Tibial artery (tissue), 4 donors: ENCODE data around the gene GRB10.

Source experiments
- DNase-seq, 2 donors: peaks; one replicate each; pipeline ENCODE4 v3.0.0-alpha.2; 2019
- H3K27ac ChIP-seq, 2 donors: fragments of 200-600 bp; sonication (generic) in 1 of 2; 1 replicate in 1 of 2; 2 replicates in 1 of 2; pipeline ENCODE4 v1.5.1; 2018 to 2019; ENCODE audit warnings: mild to moderate bottlenecking in 1 of 2
- H3K27me3 ChIP-seq, 2 donors: fragments of 200-600 bp; sonication (generic) in 1 of 2; one replicate each; pipeline versions ENCODE4 v1.5.1 to v1.6.0; 2016 to 2019
- H3K36me3 ChIP-seq, 3 donors: fragments of 200-600 bp; sonication (generic) in 2 of 3; one replicate each; pipeline ENCODE4 v1.5.1; 2016 to 2019; ENCODE audit warnings: mild to moderate bottlenecking in 2 of 3
- H3K4me1 ChIP-seq, 4 donors: fragments of 200-600 bp; sonication (generic) in 2 of 4; 1 replicate in 3 of 4; 2 replicates in 1 of 4; pipeline ENCODE4 v1.5.1; 2016 to 2019
- H3K4me3 ChIP-seq, 2 donors: fragments of 200-600 bp; sonication (generic) in 1 of 2; 1 replicate in 1 of 2; 2 replicates in 1 of 2; pipeline ENCODE4 v1.5.1; 2018 to 2019; ENCODE audit warnings: mild to moderate bottlenecking in 2 of 2
- H3K9me3 ChIP-seq, 3 donors: fragments of 200-600 bp; sonication (generic) in 1 of 3; one replicate each; pipeline ENCODE4 v1.5.1; 2016 to 2019
- intact Hi-C: fragments of 100-400 bp; cut with DNase I; formaldehyde crosslinking; loops from one replicate; pipeline ENCODE4 v1.15.0; 2023; ENCODE audit warnings: low total_unique reads
- TF ChIP-seq, protein P1 (sequence below), 2 experiments: fragments of 200-600 bp in 1 of 2; fragments of 450-650 bp in 1 of 2; IDR thresholded peaks; one replicate each; pipeline ENCODE4 v1.5.1; 2017 to 2019; ENCODE audit warnings: antibody characterized with exemption in 2 of 2, mild to moderate bottlenecking in 1 of 2, moderate library complexity in 1 of 2

GRB10 gene

GRCh38 chr7:50801907-50802306 is 19.2 kb upstream of the GRB10 start:
- intact Hi-C loops = no loop called here
- TF ChIP-seq, protein P1, sequence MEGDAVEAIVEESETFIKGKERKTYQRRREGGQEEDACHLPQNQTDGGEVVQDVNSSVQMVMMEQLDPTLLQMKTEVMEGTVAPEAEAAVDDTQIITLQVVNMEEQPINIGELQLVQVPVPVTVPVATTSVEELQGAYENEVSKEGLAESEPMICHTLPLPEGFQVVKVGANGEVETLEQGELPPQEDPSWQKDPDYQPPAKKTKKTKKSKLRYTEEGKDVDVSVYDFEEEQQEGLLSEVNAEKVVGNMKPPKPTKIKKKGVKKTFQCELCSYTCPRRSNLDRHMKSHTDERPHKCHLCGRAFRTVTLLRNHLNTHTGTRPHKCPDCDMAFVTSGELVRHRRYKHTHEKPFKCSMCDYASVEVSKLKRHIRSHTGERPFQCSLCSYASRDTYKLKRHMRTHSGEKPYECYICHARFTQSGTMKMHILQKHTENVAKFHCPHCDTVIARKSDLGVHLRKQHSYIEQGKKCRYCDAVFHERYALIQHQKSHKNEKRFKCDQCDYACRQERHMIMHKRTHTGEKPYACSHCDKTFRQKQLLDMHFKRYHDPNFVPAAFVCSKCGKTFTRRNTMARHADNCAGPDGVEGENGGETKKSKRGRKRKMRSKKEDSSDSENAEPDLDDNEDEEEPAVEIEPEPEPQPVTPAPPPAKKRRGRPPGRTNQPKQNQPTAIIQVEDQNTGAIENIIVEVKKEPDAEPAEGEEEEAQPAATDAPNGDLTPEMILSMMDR (IDR thresholded peaks at IDR 0.05) = no peak
- Histone ChIP-seq H3K27me3 (no peaks in the 10 kb centered on the region), H3K4me3 (no peak overlapping the region), H3K4me1 (peaks cover 0 to 6% (median 0%) of the 10 kb centered on the region in 4 donors), H3K36me3 (no peaks in the 10 kb centered on the region), H3K27ac (no peak overlapping the region), H3K9me3 (no peaks in the 10 kb centered on the region)
- peak in 1 of 2 donors; percentile 44 for DNase-seq

- H3K27ac ChIP-seq = no peak overlapping the region
- intact Hi-C loops = loop anchor here (10.0 kb wide), 1 partner anchor 145 kb away; no protein-coding TSS in a partner anchor
Observed at GRCh38 chr7:50799873-50800272, 17.2 kb upstream of the GRB10 start.

DNA sequence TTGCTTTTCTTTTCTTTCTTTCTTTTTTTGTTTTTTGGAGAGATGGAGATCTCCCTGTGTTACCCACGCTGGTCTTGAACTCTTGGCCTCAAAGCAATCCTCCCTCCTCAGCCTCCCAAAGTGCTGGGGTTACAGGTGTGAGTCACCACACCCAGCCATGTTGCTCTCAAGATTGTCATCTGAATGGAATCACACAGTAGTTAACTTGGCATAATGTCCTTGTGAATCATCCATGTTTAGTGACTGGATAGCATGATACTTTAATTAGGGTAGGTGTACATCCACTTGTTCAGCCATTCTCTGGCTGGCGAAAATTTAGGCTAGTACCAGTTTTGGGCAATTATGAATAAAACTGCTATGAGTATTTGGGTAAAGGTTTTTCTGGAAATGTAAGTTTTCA is 15.4 kb upstream of the GRB10 start:
- intact Hi-C loops = loop anchor here (10.0 kb wide), 1 partner anchor 143 kb away; no protein-coding TSS in a partner anchor
- no peak for DNase-seq
- Histone ChIP-seq H3K4me1 (no peaks in the 10 kb centered on the region), H3K27me3 (no peaks in the 10 kb centered on the region), H3K27ac (no peak overlapping the region), H3K9me3 (no peaks in the 10 kb centered on the region), H3K4me3 (no peak overlapping the region), H3K36me3 (no peaks in the 10 kb centered on the region)
- TF ChIP-seq, protein P1 (IDR thresholded peaks at IDR 0.05) = no peak

More at GRCh38 chr7:50799873-50800272, 17.2 kb upstream of the GRB10 start:
- Histone ChIP-seq H3K4me3 (no peak overlapping the region), H3K27me3 (no peaks in the 10 kb centered on the region), H3K36me3 (no peaks in the 10 kb centered on the region), H3K4me1 (no peaks in the 10 kb centered on the region), H3K9me3 (no peaks in the 10 kb centered on the region)
- peak in 1 of 2 donors; percentile 27 for DNase-seq
- TF ChIP-seq, protein P1 (IDR thresholded peaks at IDR 0.05) = no peak

GRCh38 chr7:50795831-50796230 is 13.1 kb upstream of the GRB10 start:
- no peaks in the 10 kb centered on the region for H3K9me3 ChIP-seq
- TF ChIP-seq, protein P1 (IDR thresholded peaks at IDR 0.05) = no peak
- intact Hi-C loops = loop anchor here (10.0 kb wide), 1 partner anchor 141 kb away; no protein-coding TSS in a partner anchor
- H3K27me3 ChIP-seq = no peaks in the 10 kb centered on the region
- no peak for DNase-seq
- H3K36me3 ChIP-seq = no peaks in the 10 kb centered on the region
- H3K4me3 ChIP-seq = no peak overlapping the region
- H3K27ac ChIP-seq = no peak overlapping the region
- peaks cover 0 to 13% (median 12%) of the 10 kb centered on the region in 4 donors for H3K4me1 ChIP-seq

DNA sequence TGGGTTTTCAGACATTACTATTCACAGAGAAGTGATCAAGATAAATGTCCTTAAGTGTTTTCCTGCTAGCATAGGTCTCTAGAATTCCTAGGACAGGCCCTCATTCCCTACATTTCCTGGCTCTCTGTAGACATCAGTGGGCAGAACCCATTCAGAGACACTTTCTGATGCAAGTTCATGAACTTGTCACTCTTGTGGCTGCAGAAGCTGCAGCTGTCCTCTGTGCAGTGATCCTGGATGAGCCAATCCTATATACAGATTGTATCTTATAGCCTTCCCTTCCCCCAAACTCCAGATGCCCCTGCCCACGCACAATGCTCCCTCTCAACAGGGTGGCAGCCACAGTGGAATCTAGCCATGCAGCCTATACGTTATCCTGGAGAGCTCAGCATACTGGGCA is 12.6 kb upstream of the GRB10 start:
- no peak for DNase-seq
- Histone ChIP-seq H3K27ac (no peak overlapping the region), H3K4me3 (no peak overlapping the region), H3K27me3 (no peaks in the 10 kb centered on the region), H3K9me3 (no peaks in the 10 kb centered on the region), H3K36me3 (no peaks in the 10 kb centered on the region), H3K4me1 (peaks cover 0 to 18% (median 16%) of the 10 kb centered on the region in 4 donors)
- intact Hi-C loops = loop anchor here (10.0 kb wide), 1 partner anchor 140 kb away; no protein-coding TSS in a partner anchor
- TF ChIP-seq, protein P1 (IDR thresholded peaks at IDR 0.05) = no peak
